22Rv1 (cell line): ENCODE results near the gene HEMK1.

ENCODE experiments used
- CTCF ChIP-seq: fragments of 450-650 bp; IDR thresholded peaks from 2 replicates; pipeline ENCODE4 v1.5.1; 2017; ENCODE audit warnings: mild to moderate bottlenecking
- ZFX ChIP-seq: fragments of 450-650 bp; IDR thresholded peaks from 2 replicates; pipeline ENCODE4 v1.6.1; 2017; ENCODE audit warnings: antibody characterized with exemption, borderline replicate concordance

- TF ChIP-seq CTCF, result no peak
- TF ChIP-seq ZFX, result no peak
These were observed 37.3 kb downstream of the HEMK1 start for GRCh38 chr3:50606596-50606995.
